Measurements from ENCODE around the gene FLT1. TPM values are rescaled to one million over a fixed set of nuclear protein-coding genes. Genes with fewer than 3 reads are reported as not detected.

The FLT1 gene
- total RNA-seq, 3 donors from 2014 or later: 17.0 to 44.6 (median 29.0) TPM

DNA sequence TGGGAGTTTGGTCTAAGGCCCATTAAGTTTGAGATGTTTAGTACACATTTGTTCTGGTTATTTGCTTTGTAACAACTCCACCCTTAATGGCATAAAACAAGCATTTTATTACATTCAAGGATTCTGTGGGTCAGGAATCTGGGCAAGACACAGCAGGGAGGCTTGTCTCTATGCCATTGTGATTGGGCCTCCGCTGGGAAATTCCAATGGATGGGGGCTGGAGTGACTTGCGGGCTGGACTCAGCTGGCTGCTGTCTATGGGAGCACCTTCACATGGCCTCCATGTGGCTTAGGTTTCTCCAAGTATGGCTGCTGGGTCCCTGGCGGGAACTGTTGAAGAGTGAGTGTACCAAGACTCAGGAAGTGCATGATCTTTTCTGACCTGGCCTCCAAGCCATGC is 197.6 kb downstream of the FLT1 start:
- Histone ChIP-seq H3K36me3 (no peaks in the 10 kb centered on the region), H3K27me3 (no peaks in the 10 kb centered on the region), H3K9me3 (no peaks in the 10 kb centered on the region), H3K27ac (no peak overlapping the region), H3K4me1 (no peaks in the 10 kb centered on the region), H3K4me3 (no peak overlapping the region)
- intact Hi-C loops (cut with DNase I; ENCODE audit: low total_unique reads): no loop called here
- DNase-seq (ENCODE audit: low spot score in 2 of 2): no peak
- TF ChIP-seq, protein P1, sequence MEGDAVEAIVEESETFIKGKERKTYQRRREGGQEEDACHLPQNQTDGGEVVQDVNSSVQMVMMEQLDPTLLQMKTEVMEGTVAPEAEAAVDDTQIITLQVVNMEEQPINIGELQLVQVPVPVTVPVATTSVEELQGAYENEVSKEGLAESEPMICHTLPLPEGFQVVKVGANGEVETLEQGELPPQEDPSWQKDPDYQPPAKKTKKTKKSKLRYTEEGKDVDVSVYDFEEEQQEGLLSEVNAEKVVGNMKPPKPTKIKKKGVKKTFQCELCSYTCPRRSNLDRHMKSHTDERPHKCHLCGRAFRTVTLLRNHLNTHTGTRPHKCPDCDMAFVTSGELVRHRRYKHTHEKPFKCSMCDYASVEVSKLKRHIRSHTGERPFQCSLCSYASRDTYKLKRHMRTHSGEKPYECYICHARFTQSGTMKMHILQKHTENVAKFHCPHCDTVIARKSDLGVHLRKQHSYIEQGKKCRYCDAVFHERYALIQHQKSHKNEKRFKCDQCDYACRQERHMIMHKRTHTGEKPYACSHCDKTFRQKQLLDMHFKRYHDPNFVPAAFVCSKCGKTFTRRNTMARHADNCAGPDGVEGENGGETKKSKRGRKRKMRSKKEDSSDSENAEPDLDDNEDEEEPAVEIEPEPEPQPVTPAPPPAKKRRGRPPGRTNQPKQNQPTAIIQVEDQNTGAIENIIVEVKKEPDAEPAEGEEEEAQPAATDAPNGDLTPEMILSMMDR (IDR thresholded peaks at IDR 0.05): no peak
- TF ChIP-seq POLR2A (IDR thresholded peaks at IDR 0.05) (no peak), POLR2AphosphoS5 (IDR thresholded peaks at IDR 0.05) (no peak)

DNA sequence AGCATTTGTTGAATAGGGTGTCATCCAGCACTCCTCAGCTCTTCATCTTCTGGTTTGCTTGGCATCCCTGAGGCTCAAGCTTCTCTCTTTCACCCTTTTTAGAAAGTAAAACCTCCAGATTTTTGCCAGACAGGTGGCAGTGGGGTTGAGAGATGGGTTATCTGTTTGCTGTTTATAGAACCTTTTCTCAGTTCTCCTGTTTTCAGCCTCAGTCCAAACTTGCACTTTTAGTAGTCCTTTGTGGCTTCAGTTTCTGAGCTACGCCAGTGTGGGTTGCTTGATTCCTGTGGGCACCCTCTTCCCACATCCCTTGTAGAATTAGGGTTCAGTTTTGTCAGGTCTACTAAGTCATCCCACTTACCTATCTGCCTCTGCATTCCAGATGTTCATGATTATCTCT is 208.7 kb downstream of the FLT1 start:
- intact Hi-C loops (cut with DNase I; ENCODE audit: low total_unique reads): no loop called here
- no peak overlapping the region for H3K27ac ChIP-seq
- TF ChIP-seq, protein P1 (IDR thresholded peaks at IDR 0.05): no peak
- TF ChIP-seq POLR2AphosphoS5 (IDR thresholded peaks at IDR 0.05): no peak
- no peak for TF ChIP-seq POLR2A (IDR thresholded peaks at IDR 0.05)
- peaks cover 9% of the 10 kb centered on the region for H3K36me3 ChIP-seq
- no peaks in the 10 kb centered on the region for H3K4me1 ChIP-seq
- H3K4me3 ChIP-seq: no peak overlapping the region
- no peak for DNase-seq (ENCODE audit: low spot score in 2 of 2)
- H3K9me3 ChIP-seq: no peaks in the 10 kb centered on the region
- H3K27me3 ChIP-seq: no peaks in the 10 kb centered on the region

DNA sequence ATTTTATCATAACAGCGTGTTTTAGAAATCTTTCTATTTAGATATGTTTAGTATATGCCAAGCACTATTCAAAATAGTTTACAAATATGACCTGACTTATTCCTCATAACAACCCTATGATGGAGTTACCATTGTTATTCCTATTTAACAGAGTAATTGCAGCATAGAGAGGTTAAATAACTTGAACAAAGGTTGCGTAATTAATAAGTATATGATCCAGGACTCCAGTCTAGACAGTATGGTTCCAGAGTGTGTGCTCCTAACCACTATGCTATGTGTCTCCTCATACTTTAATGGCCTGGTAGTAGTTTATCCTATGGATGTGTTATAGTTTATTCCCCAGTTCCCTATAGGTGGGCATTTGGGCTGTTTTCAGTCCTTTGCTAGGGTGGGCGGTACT is 211.3 kb downstream of the FLT1 start:
- TF ChIP-seq POLR2AphosphoS5 (IDR thresholded peaks at IDR 0.05) (no peak), POLR2A (IDR thresholded peaks at IDR 0.05) (no peak)
- TF ChIP-seq, protein P1 (IDR thresholded peaks at IDR 0.05): no peak
- Histone ChIP-seq H3K4me1 (no peaks in the 10 kb centered on the region), H3K27me3 (no peaks in the 10 kb centered on the region), H3K36me3 (peaks cover 9% of the 10 kb centered on the region), H3K4me3 (no peak overlapping the region), H3K9me3 (no peaks in the 10 kb centered on the region), H3K27ac (no peak overlapping the region)
- intact Hi-C loops (cut with DNase I; ENCODE audit: low total_unique reads): no loop called here
- no peak for DNase-seq (ENCODE audit: low spot score in 2 of 2)

DNA sequence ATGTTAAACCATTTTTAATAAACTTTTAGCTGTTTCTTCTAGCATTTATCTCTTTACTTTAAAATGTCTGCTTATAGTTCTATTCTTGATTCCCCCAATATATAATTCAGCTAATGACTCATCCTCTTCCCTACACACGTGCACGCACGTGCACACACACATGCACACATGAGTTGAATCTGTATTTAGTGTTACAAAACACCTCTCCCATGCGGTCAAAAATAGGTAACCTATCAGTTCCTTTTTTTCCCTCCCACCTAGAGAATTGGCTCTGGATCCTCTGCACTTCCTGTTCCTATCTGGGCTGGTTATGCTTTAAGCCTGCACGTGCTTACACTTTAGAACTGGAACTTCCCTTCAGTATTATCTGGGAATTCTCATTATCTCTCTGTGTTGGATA is 212.5 kb downstream of the FLT1 start:
- Histone ChIP-seq H3K4me1 (no peaks in the 10 kb centered on the region), H3K4me3 (no peak overlapping the region), H3K27me3 (no peaks in the 10 kb centered on the region), H3K36me3 (peaks cover 3% of the 10 kb centered on the region), H3K9me3 (no peaks in the 10 kb centered on the region), H3K27ac (no peak overlapping the region)
- intact Hi-C loops (cut with DNase I; ENCODE audit: low total_unique reads): no loop called here
- DNase-seq (ENCODE audit: low spot score in 2 of 2): no peak
- TF ChIP-seq, protein P1 (IDR thresholded peaks at IDR 0.05): no peak
- TF ChIP-seq POLR2AphosphoS5 (IDR thresholded peaks at IDR 0.05): no peak
- no peak for TF ChIP-seq POLR2A (IDR thresholded peaks at IDR 0.05)

DNA sequence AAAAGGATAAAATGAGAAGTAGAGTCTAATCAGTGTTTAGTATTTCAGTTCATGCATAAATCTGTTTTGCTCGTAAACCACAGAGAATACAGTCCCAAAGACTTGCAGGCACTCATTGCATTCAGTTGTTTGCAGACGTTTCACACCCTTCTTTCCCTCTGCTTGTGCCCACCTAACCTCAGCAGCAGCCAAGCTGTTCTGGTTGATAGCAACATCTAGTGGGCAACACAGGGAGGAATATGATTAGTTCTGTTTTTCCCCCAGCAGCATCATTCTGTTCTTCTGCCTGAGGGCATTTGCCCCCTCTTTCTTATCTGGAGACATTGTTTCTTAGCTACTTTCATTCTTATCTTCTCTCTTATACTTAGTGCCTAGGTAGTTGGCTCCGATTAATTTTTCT is 221.0 kb downstream of the FLT1 start:
- Histone ChIP-seq H3K27me3 (no peaks in the 10 kb centered on the region), H3K36me3 (no peaks in the 10 kb centered on the region), H3K27ac (no peak overlapping the region), H3K9me3 (no peaks in the 10 kb centered on the region), H3K4me1 (no peaks in the 10 kb centered on the region), H3K4me3 (no peak overlapping the region)
- TF ChIP-seq POLR2AphosphoS5 (IDR thresholded peaks at IDR 0.05): no peak
- TF ChIP-seq, protein P1 (IDR thresholded peaks at IDR 0.05): no peak
- no peak for TF ChIP-seq POLR2A (IDR thresholded peaks at IDR 0.05)
- no peak for DNase-seq (ENCODE audit: low spot score in 2 of 2)
- intact Hi-C loops (cut with DNase I; ENCODE audit: low total_unique reads): no loop called here

Data from breast epithelium (tissue), 4 donors.